SK-N-SH treated with all-trans-retinoic acid at 6 μM for 48 hours (cell line): ENCODE data around the gene OSBPL9.
"Not testable (repeated sequence)": the region's sequence is repeated elsewhere in the genome, so short reads cannot be mapped to it uniquely, and the experiment has no call there.

ENCODE experiments used
- ATAC-seq: fragments of 200-7000 bp; cut with Tn5 transposase; 3 replicates; pipeline ENCODE4 v1.9.1; 2020; ENCODE audit warnings: mild to moderate bottlenecking, moderate library complexity
- CSDC2 ChIP-seq: fragments of 250-450 bp; sonication (Bioruptor Pico); IDR thresholded peaks from 2 replicates; pipeline ENCODE4 v1.5.0; 2020; ENCODE audit warnings: mild to moderate bottlenecking, moderate library complexity
- ESRRG ChIP-seq: fragments of 250-450 bp; sonication (Bioruptor Pico); IDR thresholded peaks from 2 replicates; pipeline ENCODE4 v1.6.1; 2021; ENCODE audit warnings: mild to moderate bottlenecking
- GLIS3 ChIP-seq: fragments of 250-450 bp; sonication (Bioruptor Pico); IDR thresholded peaks from 2 replicates; pipeline ENCODE4 v1.5.0; 2020; ENCODE audit warnings: mild to moderate bottlenecking, moderate library complexity
- ISL1 ChIP-seq: fragments of 250-450 bp; sonication (Bioruptor Pico); IDR thresholded peaks from 2 replicates; pipeline ENCODE4 v2.1.2; 2022; ENCODE audit warnings: mild to moderate bottlenecking, moderate library complexity
- OSR1 ChIP-seq: fragments of 250-450 bp; sonication (Bioruptor Pico); IDR thresholded peaks from 2 replicates; pipeline ENCODE4 v1.8.0; 2022; ENCODE audit warnings: moderate library complexity, mild to moderate bottlenecking, inconsistent platforms
- PATZ1 ChIP-seq: fragments of 250-450 bp; sonication (Bioruptor Pico); IDR thresholded peaks from 2 replicates; pipeline ENCODE4 v1.8.0; 2020; ENCODE audit warnings: mild to moderate bottlenecking, moderate library complexity, borderline replicate concordance
- PPARA ChIP-seq: fragments of 250-450 bp; sonication (Bioruptor Pico); IDR thresholded peaks from 2 replicates; pipeline ENCODE4 v1.5.0; 2020; ENCODE audit warnings: mild to moderate bottlenecking, borderline replicate concordance
- RARB ChIP-seq: fragments of 250-450 bp; sonication (Bioruptor Pico); IDR thresholded peaks from 2 replicates; pipeline ENCODE4 v1.8.0; 2021; ENCODE audit warnings: mild to moderate bottlenecking, moderate library complexity
- SNAI2 ChIP-seq: fragments of 250-450 bp; sonication (Bioruptor Pico); IDR thresholded peaks from 2 replicates; pipeline ENCODE4 v1.5.0; 2020; ENCODE audit warnings: mild to moderate bottlenecking, moderate library complexity
- TCF4 ChIP-seq: fragments of 250-450 bp; sonication (Bioruptor Pico); IDR thresholded peaks from 2 replicates; pipeline ENCODE4 v1.8.0; 2021; ENCODE audit warnings: mild to moderate bottlenecking, moderate library complexity, borderline replicate concordance
- TOX ChIP-seq: fragments of 250-450 bp; sonication (Bioruptor Pico); IDR thresholded peaks from 2 replicates; pipeline ENCODE4 v1.8.0; 2021; ENCODE audit warnings: mild to moderate bottlenecking, moderate library complexity, borderline replicate concordance
- ZC3H10 ChIP-seq: fragments of 250-450 bp; sonication (Bioruptor Pico); IDR thresholded peaks from 2 replicates; pipeline ENCODE4 v1.5.1; 2021; ENCODE audit warnings: mild to moderate bottlenecking, moderate library complexity
- ZFP3 ChIP-seq: fragments of 250-450 bp; sonication (Bioruptor Pico); IDR thresholded peaks from 2 replicates; pipeline ENCODE4 v1.5.0; 2020; ENCODE audit warnings: mild to moderate bottlenecking, moderate library complexity
- ZFP30 ChIP-seq: fragments of 450-650 bp; formaldehyde crosslinking; IDR thresholded peaks from 2 replicates; pipeline ENCODE4 v1.5.0; 2022; ENCODE audit warnings: mild to moderate bottlenecking, moderate library complexity
- ZNF565 ChIP-seq: fragments of 450-650 bp; formaldehyde crosslinking; conservative IDR thresholded peaks from 2 replicates; pipeline ENCODE4 v1.5.0; 2020; ENCODE audit warnings: low read depth, mild to moderate bottlenecking, moderate library complexity
- ZNF70 ChIP-seq: fragments of 450-650 bp; formaldehyde crosslinking; IDR thresholded peaks from 2 replicates; pipeline ENCODE4 v1.5.0; 2020; ENCODE audit warnings: mild to moderate bottlenecking, moderate library complexity
- ZNF8 ChIP-seq: fragments of 450-650 bp; formaldehyde crosslinking; IDR thresholded peaks from 2 replicates; pipeline ENCODE4 v1.5.0; 2020; ENCODE audit warnings: mild to moderate bottlenecking, moderate library complexity
- TF ChIP-seq, protein P1 (sequence below): fragments of 250-450 bp; sonication (Bioruptor Pico); IDR thresholded peaks from 2 replicates; pipeline ENCODE4 v1.5.1; 2020; ENCODE audit warnings: low read depth, mild to moderate bottlenecking, moderate library complexity
- TF ChIP-seq, protein P2 (sequence below): fragments of 250-450 bp; sonication (Bioruptor Pico); IDR thresholded peaks from 2 replicates; pipeline ENCODE4 v1.8.0; 2021; ENCODE audit warnings: low read depth, mild to moderate bottlenecking, moderate library complexity, borderline replicate concordance
- TF ChIP-seq, protein P3 (sequence below): fragments of 250-450 bp; sonication (Bioruptor Pico); IDR thresholded peaks from 2 replicates; pipeline ENCODE4 v1.5.1; 2021; ENCODE audit warnings: mild to moderate bottlenecking, moderate library complexity
- TF ChIP-seq, protein P4 (sequence below): fragments of 250-450 bp; sonication (Bioruptor Pico); IDR thresholded peaks from 2 replicates; pipeline ENCODE4 v1.5.0; 2020; ENCODE audit warnings: mild to moderate bottlenecking, moderate library complexity

The OSBPL9 gene

DNA sequence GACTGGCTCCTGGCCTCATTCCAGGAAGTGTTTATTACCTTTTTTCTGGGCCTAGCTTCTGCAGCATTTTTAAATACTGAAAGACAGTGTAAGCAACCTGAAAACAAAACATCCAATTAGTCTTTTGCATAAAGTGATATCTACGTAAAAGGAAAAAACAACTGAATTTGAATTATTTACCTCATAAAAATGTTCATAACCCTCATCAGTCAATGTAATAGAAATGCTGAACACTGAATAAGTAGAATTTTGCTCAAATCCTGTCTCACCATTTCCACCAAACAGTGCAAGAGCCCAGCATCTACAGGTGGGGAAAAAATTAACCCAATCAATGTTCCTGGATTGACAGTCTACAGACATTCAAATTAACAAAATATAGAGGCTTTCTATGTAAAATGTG is 197.6 kb downstream of the OSBPL9 start:
- TF ChIP-seq ISL1 (CRISPR knock-in tag) (no peak), CSDC2 (no peak)
- no peak for ATAC-seq

GRCh38 chr1:51818487-51818886 is 201.6 kb downstream of the OSBPL9 start:
- no peak for ATAC-seq
- TF ChIP-seq ZNF8 (CRISPR knock-in tag): no peak
- TF ChIP-seq, all 23 proteins: peak for 0

DNA sequence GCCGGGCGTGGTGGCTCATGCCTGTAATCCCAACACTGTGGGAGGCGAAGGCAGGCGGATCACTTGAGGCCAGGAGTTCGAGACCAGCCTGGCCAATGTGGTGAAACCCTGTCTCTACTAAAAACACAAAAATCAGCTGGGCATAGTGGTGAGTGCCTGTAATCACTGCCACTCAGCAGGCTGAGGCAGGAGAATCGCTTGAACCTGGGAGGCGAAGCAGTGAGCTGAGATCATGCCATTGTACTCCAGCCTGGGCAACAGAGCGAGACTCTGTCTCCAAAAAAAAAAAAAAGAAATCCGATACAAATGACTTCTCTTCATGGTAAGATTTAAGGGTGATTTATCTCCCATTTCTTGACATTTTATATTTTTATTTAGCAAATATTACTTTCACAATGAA is 202.1 kb downstream of the OSBPL9 start:
- ATAC-seq: not testable (repeated sequence)

DNA sequence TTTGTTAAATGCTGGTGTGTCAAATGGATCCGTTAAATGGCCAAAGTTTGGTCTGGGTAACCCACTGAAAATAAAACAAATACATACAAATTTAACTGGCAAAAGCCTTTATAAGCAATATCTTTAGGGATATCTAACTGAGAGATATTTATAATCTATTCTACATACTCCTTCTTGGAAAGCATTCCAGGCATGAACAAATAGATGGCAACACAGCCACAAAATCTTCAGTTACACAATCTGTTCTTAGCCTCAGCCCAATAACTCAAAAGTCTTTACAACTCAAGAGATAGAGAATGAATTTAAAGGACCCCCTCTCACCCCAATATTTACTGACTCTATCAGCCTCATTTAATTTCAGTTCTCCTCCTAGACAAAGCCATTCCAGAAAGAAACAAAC is 202.9 kb downstream of the OSBPL9 start:
- ATAC-seq: no peak
- no peak for TF ChIP-seq ZNF70
- TF ChIP-seq, all 23 proteins: peak for 0

DNA sequence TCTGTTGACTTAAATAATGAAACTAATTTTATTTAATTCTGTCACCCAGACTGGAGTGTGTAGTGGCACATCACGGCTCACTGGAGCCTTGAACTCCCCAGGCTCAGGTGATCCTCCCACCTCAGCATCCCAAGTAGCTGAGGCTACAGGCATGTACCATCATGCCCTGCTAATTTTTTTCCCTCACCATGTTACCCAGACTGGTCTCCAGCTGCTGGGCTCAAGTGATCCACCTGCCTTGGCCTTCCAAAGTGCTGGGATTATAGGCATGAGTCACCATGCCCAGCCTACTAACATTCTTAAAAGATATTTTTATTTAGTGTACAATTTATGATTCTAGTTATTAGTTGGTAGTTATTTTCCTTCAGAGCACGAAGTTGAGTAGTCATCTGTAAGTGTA is 212.2 kb downstream of the OSBPL9 start:
- ATAC-seq: no peak
- no peak for TF ChIP-seq ISL1 (CRISPR knock-in tag)
- TF ChIP-seq, protein P1, sequence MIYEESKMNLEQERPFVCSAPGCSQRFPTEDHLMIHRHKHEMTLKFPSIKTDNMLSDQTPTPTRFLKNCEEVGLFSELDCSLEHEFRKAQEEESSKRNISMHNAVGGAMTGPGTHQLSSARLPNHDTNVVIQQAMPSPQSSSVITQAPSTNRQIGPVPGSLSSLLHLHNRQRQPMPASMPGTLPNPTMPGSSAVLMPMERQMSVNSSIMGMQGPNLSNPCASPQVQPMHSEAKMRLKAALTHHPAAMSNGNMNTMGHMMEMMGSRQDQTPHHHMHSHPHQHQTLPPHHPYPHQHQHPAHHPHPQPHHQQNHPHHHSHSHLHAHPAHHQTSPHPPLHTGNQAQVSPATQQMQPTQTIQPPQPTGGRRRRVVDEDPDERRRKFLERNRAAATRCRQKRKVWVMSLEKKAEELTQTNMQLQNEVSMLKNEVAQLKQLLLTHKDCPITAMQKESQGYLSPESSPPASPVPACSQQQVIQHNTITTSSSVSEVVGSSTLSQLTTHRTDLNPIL: no peak
- TF ChIP-seq ESRRG (CRISPR knock-in tag): no peak
- no peak for TF ChIP-seq GLIS3 (CRISPR knock-in tag)
- no peak for TF ChIP-seq TOX
- TF ChIP-seq SNAI2 (CRISPR knock-in tag): no peak
- TF ChIP-seq PATZ1 (CRISPR knock-in tag): no peak
- TF ChIP-seq ZFP30 (CRISPR knock-in tag): no peak
- TF ChIP-seq, protein P2, sequence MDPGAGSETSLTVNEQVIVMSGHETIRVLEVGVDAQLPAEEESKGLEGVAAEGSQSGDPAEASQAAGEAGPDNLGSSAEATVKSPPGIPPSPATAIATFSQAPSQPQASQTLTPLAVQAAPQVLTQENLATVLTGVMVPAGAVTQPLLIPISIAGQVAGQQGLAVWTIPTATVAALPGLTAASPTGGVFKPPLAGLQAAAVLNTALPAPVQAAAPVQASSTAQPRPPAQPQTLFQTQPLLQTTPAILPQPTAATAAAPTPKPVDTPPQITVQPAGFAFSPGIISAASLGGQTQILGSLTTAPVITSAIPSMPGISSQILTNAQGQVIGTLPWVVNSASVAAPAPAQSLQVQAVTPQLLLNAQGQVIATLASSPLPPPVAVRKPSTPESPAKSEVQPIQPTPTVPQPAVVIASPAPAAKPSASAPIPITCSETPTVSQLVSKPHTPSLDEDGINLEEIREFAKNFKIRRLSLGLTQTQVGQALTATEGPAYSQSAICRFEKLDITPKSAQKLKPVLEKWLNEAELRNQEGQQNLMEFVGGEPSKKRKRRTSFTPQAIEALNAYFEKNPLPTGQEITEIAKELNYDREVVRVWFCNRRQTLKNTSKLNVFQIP (CRISPR knock-in tag): no peak
- TF ChIP-seq PPARA (CRISPR knock-in tag): no peak
- no peak for TF ChIP-seq ZC3H10
- TF ChIP-seq, protein P3, sequence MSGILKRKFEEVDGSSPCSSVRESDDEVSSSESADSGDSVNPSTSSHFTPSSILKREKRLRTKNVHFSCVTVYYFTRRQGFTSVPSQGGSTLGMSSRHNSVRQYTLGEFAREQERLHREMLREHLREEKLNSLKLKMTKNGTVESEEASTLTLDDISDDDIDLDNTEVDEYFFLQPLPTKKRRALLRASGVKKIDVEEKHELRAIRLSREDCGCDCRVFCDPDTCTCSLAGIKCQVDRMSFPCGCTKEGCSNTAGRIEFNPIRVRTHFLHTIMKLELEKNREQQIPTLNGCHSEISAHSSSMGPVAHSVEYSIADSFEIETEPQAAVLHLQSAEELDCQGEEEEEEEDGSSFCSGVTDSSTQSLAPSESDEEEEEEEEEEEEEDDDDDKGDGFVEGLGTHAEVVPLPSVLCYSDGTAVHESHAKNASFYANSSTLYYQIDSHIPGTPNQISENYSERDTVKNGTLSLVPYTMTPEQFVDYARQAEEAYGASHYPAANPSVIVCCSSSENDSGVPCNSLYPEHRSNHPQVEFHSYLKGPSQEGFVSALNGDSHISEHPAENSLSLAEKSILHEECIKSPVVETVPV (CRISPR knock-in tag): no peak
- TF ChIP-seq OSR1 (CRISPR knock-in tag): no peak
- TF ChIP-seq ZNF565 (CRISPR knock-in tag): no peak
- TF ChIP-seq ZNF8 (CRISPR knock-in tag): no peak
- TF ChIP-seq TCF4: no peak
- TF ChIP-seq, all 23 proteins: peak for 0

DNA sequence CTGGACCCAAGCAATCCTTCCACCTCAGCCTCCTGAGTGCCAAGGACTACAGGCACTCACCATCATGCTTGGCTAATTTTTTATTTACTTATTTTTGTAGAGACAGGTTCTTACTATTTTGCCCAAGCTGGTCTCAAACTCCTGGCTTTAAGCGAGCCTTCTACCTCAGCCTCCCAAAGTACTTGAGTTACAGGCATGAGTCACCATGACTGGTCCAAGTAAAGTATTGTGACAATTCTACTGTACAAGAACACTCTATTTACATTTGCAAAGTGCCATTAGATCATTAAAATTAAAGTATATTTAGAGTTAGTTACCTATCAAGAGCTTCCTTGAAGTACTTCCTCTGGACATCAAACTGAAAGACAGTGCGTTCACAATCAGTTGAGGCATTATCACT is 216.8 kb downstream of the OSBPL9 start:
- no peak for ATAC-seq
- TF ChIP-seq PPARA (CRISPR knock-in tag) (no peak), TCF4 (no peak), RARB (CRISPR knock-in tag) (no peak), ZNF8 (CRISPR knock-in tag) (no peak), ZFP3 (CRISPR knock-in tag) (no peak), ESRRG (CRISPR knock-in tag) (no peak), ZFP30 (CRISPR knock-in tag) (no peak), ZC3H10 (no peak)
- TF ChIP-seq, protein P4, sequence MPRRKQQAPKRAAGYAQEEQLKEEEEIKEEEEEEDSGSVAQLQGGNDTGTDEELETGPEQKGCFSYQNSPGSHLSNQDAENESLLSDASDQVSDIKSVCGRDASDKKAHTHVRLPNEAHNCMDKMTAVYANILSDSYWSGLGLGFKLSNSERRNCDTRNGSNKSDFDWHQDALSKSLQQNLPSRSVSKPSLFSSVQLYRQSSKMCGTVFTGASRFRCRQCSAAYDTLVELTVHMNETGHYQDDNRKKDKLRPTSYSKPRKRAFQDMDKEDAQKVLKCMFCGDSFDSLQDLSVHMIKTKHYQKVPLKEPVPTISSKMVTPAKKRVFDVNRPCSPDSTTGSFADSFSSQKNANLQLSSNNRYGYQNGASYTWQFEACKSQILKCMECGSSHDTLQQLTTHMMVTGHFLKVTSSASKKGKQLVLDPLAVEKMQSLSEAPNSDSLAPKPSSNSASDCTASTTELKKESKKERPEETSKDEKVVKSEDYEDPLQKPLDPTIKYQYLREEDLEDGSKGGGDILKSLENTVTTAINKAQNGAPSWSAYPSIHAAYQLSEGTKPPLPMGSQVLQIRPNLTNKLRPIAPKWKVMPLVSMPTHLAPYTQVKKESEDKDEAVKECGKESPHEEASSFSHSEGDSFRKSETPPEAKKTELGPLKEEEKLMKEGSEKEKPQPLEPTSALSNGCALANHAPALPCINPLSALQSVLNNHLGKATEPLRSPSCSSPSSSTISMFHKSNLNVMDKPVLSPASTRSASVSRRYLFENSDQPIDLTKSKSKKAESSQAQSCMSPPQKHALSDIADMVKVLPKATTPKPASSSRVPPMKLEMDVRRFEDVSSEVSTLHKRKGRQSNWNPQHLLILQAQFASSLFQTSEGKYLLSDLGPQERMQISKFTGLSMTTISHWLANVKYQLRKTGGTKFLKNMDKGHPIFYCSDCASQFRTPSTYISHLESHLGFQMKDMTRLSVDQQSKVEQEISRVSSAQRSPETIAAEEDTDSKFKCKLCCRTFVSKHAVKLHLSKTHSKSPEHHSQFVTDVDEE (CRISPR knock-in tag): no peak
- TF ChIP-seq, protein P1: no peak
- TF ChIP-seq, protein P3 (CRISPR knock-in tag): no peak
